K562 (cell line): ENCODE measurements around the gene CDK11A. TPM values are rescaled to one million over a fixed set of nuclear protein-coding genes. Genes with fewer than 3 reads are reported as not detected.
"Not testable (repeated sequence)": the region's sequence is repeated elsewhere in the genome, so short reads cannot be mapped to it uniquely, and the experiment has no call there.

Experiments used
- ATAC-seq: fragments of 200-7000 bp; cut with Tn5 transposase; 3 replicates; pipeline ENCODE4 v1.9.1; 2020; ENCODE audit warnings: moderate library complexity
- Bru-seq: library from RNA; stranded (reverse); fragments of 400-500 nt; gene quantifications from one replicate; lab custom pipeline; 2021; lab: Mats Ljungman, UMichigan
- BruChase-seq, 2 experiments: library from RNA; stranded (reverse); fragments of 400-500 nt; gene quantifications; one replicate each; lab custom pipeline; 2021; lab: Mats Ljungman, UMichigan
- BruUV-seq: library from RNA; stranded (reverse); fragments of 400-500 nt; replicated peaks from 2 replicates; lab custom pipeline; 2021; lab: Mats Ljungman, UMichigan
- CTCF ChIA-PET: fragments of 300-600 bp; formaldehyde crosslinking; extraction: SDS; loops from one replicate; lab custom pipeline; 2021; ENCODE audit warnings: low intra/inter-chr PET ratio; lab: Yijun Ruan, JAX
- POLR2A ChIA-PET: fragments of 300-600, 350-650 bp; sonication (Branson Sonifier 250); formaldehyde crosslinking; extraction: SDS; loops from one replicate; lab custom pipeline; 2021; ENCODE audit warnings: antibody characterized with exemption, inconsistent platforms; lab: Yijun Ruan, JAX
- DNase-seq, 4 experiments: peaks; one replicate each; pipeline versions ENCODE4 v3.0.0 to v3.0.0-alpha.2; 2011 to 2018; ENCODE audit warnings: low spot score in 3 of 4, mixed read lengths in 3 of 4; ENCODE audit errors: extremely low read depth in 1 of 4
- FAIRE-seq: peaks from 2 replicates; lab custom pipeline; 2011; peaks lifted over from hg19 to GRCh38; lab: Jason Lieb, UNC
- H2AFZ ChIP-seq: 2 replicates; pipeline ENCODE4 v1.6.0; 2011; ENCODE audit warnings: low read depth, low read length, control low read depth, inconsistent platforms
- H3K27ac ChIP-seq: fragments of 200-600 bp; 3 replicates; pipeline ENCODE4 v1.8.0; 2011; ENCODE audit warnings: low read depth, mild to moderate bottlenecking, control low read depth, inconsistent platforms, low read length, moderate library complexity, mixed read lengths; ENCODE audit errors: extremely low read depth
- H3K27me3 ChIP-seq, 2 experiments: fragments of 300-600 bp in 1 of 2; 2 replicates in 1 of 2; 3 replicates in 1 of 2; pipeline versions ENCODE4 v1.6.0 to v1.8.0; 2011; ENCODE audit warnings: inconsistent platforms in 2 of 2, low read length in 2 of 2, mild to moderate bottlenecking in 1 of 2, mixed read lengths in 1 of 2, moderate library complexity in 1 of 2; ENCODE audit not compliant: control insufficient read depth in 2 of 2, insufficient read depth in 2 of 2
- H3K36me3 ChIP-seq: fragments of 300-600 bp; 3 replicates; pipeline ENCODE4 v1.8.0; 2011; ENCODE audit warnings: mild to moderate bottlenecking, low read length, inconsistent platforms; ENCODE audit not compliant: control insufficient read depth, insufficient read depth
- H3K4me1 ChIP-seq, 2 experiments: fragments of 200-600 bp in 1 of 2; replicated peaks in 1 of 2; 2 replicates in 1 of 2; 3 replicates in 1 of 2; pipeline versions ENCODE4 v1.5.1 to v1.8.0; 2011; ENCODE audit warnings: inconsistent platforms in 2 of 2, low read length in 2 of 2, mild to moderate bottlenecking in 1 of 2, mixed read lengths in 1 of 2, moderate library complexity in 1 of 2; ENCODE audit not compliant: control insufficient read depth in 2 of 2, insufficient read depth in 2 of 2
- H3K4me2 ChIP-seq: 2 replicates; pipeline ENCODE4 v1.6.1; 2011; ENCODE audit warnings: low read length, control low read depth, inconsistent platforms, mixed read lengths; ENCODE audit not compliant: insufficient read depth
- H3K4me3 ChIP-seq: fragments of 200-600 bp; sonication (generic), shearing (Covaris generic); 2 replicates; pipeline ENCODE4 v1.5.1; 2016; ENCODE audit warnings: control low read depth, inconsistent platforms
- H3K79me2 ChIP-seq: fragments of 200-600 bp; 3 replicates; pipeline ENCODE4 v1.8.0; 2011; ENCODE audit warnings: low read length, inconsistent platforms; ENCODE audit not compliant: control insufficient read depth, insufficient read depth
- H3K9ac ChIP-seq, 2 experiments: 2 replicates each; pipeline versions ENCODE4 v1.6.0 to v1.6.1; 2011; ENCODE audit warnings: low read depth in 2 of 2, low read length in 2 of 2, control low read depth in 1 of 2, inconsistent platforms in 1 of 2, mild to moderate bottlenecking in 1 of 2, mixed read lengths in 1 of 2; ENCODE audit not compliant: insufficient read depth in 1 of 2
- H3K9me1 ChIP-seq: one replicate; pipeline ENCODE4 v1.6.0; 2011; ENCODE audit warnings: inconsistent platforms, mild to moderate bottlenecking, low read length, moderate library complexity; ENCODE audit not compliant: control insufficient read depth, insufficient read depth
- H3K9me3 ChIP-seq: replicated peaks from 2 replicates; pipeline ENCODE4 v1.5.1; 2011; ENCODE audit warnings: low read depth, low read length, inconsistent platforms; ENCODE audit not compliant: control insufficient read depth, insufficient read depth
- H4K20me1 ChIP-seq: replicated peaks from 2 replicates; pipeline ENCODE4 v1.6.1; 2011; ENCODE audit warnings: low read length, inconsistent platforms, mixed read lengths; ENCODE audit not compliant: control insufficient read depth, insufficient read depth
- DNMT1 ChIP-seq: fragments of 450-650 bp; IDR thresholded peaks from 2 replicates; pipeline ENCODE4 v1.6.1; 2016; ENCODE audit warnings: antibody characterized with exemption, mild to moderate bottlenecking
- FOXA3 ChIP-seq, 2 experiments: fragments of 450-650 bp in 1 of 2; sonication (generic) in 1 of 2; formaldehyde crosslinking; IDR thresholded peaks in 1 of 2; conservative IDR thresholded peaks in 1 of 2; 2 replicates each; pipeline versions ENCODE4 v1.4.0 to v1.8.0; 2020 to 2022; ENCODE audit warnings: mild to moderate bottlenecking in 2 of 2, missing genetic modification reagents in 1 of 2
- MTA2 ChIP-seq: fragments of 450-650 bp; IDR thresholded peaks from 2 replicates; pipeline ENCODE4 v1.6.1; 2016; ENCODE audit warnings: low read depth
- NBN ChIP-seq: fragments of 450-650 bp; IDR thresholded peaks from 2 replicates; pipeline ENCODE4 v1.6.1; 2016; ENCODE audit warnings: low read depth, mild to moderate bottlenecking
- NRF1 ChIP-seq, 2 experiments: fragments of 450-650 bp; IDR thresholded peaks in 1 of 2; conservative IDR thresholded peaks in 1 of 2; 2 replicates each; pipeline ENCODE4 v1.6.1; 2014; ENCODE audit warnings: mild to moderate bottlenecking in 2 of 2
- PHF20 ChIP-seq: fragments of 450-650 bp; IDR thresholded peaks from 2 replicates; pipeline ENCODE4 v1.6.1; 2018; ENCODE audit not compliant: partially characterized antibody
- TAF1 ChIP-seq: IDR thresholded peaks from 2 replicates; pipeline ENCODE4 v1.6.1; 2011; ENCODE audit warnings: mild to moderate bottlenecking, low read length, moderate library complexity; ENCODE audit not compliant: insufficient read depth, control insufficient read depth, severe bottlenecking; ENCODE audit errors: extremely low read depth
- TAF9B ChIP-seq: fragments of 450-650 bp; IDR thresholded peaks from 2 replicates; pipeline ENCODE4 v1.6.1; 2018; ENCODE audit warnings: mild to moderate bottlenecking; ENCODE audit not compliant: partially characterized antibody
- ZFX ChIP-seq: sonication (generic); formaldehyde crosslinking; IDR thresholded peaks from 2 replicates; pipeline ENCODE4 v1.8.0; 2022; ENCODE audit warnings: mild to moderate bottlenecking, missing genetic modification reagents, moderate library complexity
- WGBS: fragments of 100-300 bp; shearing (Covaris generic); methylation state at CpG from one replicate; pipeline ENCODE4 v1.1.6; 2016; ENCODE audit warnings: low coverage, mixed read lengths; ENCODE audit not compliant: insufficient coverage; ENCODE audit errors: missing lambda C conversion rate; 5-methylcytosine and 5-hydroxymethylcytosine counted together
- in situ Hi-C: fragments of 300-500 bp; cut with MboI; formaldehyde crosslinking; loops from 4 replicates; pipeline ENCODE4 v1.15.0; 2018; ENCODE audit warnings: inconsistent platforms, mixed read lengths
- intact Hi-C: fragments of 100-400 bp; cut with micrococcal nuclease; formaldehyde crosslinking; loops from 2 replicates; pipeline ENCODE4 v1.14.2; 2022
- long read RNA-seq, 3 experiments: library from polyadenylated mRNA in 2 of 3; library from RNA in 1 of 3; unstranded in 2 of 3; stranded (forward) in 1 of 3; transcript quantifications; one replicate each; pipeline ENCODE4 v2.0.0, GENCODE V29; 2019 to 2022
- polyA minus RNA-seq, 3 experiments: library from RNA; depleted of rRNA, polyadenylated mRNA; stranded (reverse); fragments of >200 nt; gene quantifications; 2 replicates each; pipeline ENCODE4 v1.2.3, GENCODE V29; 2011
- polyA plus RNA-seq, 8 experiments: library from polyadenylated mRNA; depleted of rRNA in 4 of 8; stranded (reverse) in 5 of 8; unstranded in 3 of 8; fragments of >200 nt; fragmentation: Nextera tagmentation in 2 of 8; fragmentation: Illumina TruSeq in 1 of 8; extraction: Ambion mirVana in 2 of 8; extraction: Trizol in 1 of 8; gene quantifications; 2 replicates each; pipeline versions ENCODE4 v1.2.1 to v1.2.3, GENCODE V29; 2011 to 2014; ENCODE audit warnings: inconsistent platforms in 1 of 8, missing spikeins in 1 of 8
- total RNA-seq, 7 experiments: library from RNA; depleted of rRNA in 6 of 7; stranded (reverse); fragments of >200 nt in 6 of 7; fragmentation: Illumina TruSeq in 2 of 7; extraction: Trizol in 2 of 7; gene quantifications; 2 replicates each; pipeline versions ENCODE4 v1.2.1 to v1.2.3, GENCODE V29; 2011 to 2021; ENCODE audit warnings: low replicate concordance in 1 of 7
- TF ChIP-seq, protein P1 (sequence below): sonication (generic); formaldehyde crosslinking; IDR thresholded peaks from 2 replicates; pipeline ENCODE4 v1.9.0; 2022; ENCODE audit warnings: mild to moderate bottlenecking, missing genetic modification reagents
- TF ChIP-seq, protein P2 (sequence below), 2 experiments: fragments of 450-650 bp; conservative IDR thresholded peaks; 2 replicates each; pipeline ENCODE4 v1.6.1; 2017; ENCODE audit warnings: mild to moderate bottlenecking in 2 of 2, moderate library complexity in 2 of 2
- TF ChIP-seq, protein P3 (sequence below): sonication (generic); formaldehyde crosslinking; IDR thresholded peaks from 2 replicates; pipeline ENCODE4 v1.8.1; 2023; ENCODE audit warnings: mild to moderate bottlenecking, missing genetic modification reagents, moderate library complexity

The CDK11A gene
- total RNA-seq (2011; cell fraction: chromatin; rRNA removed; ENCODE audit: low replicate concordance), result 123 and 215 TPM in 2 replicates
- 128 and 164 TPM in 2 replicates for total RNA-seq (2011; cell fraction: nucleolus; rRNA removed)
- total RNA-seq (2011; cell fraction: nucleoplasm; rRNA removed), result 71.6 and 88.8 TPM in 2 replicates
- 44.4 and 48.8 TPM in 2 replicates for total RNA-seq (2014; rRNA removed)
- total RNA-seq (2014; rRNA removed; fragmentation: Illumina TruSeq; extraction: Trizol), result 15.2 and 18.4 TPM in 2 replicates
- 33.6 and 43.9 TPM in 2 replicates for total RNA-seq (2015; rRNA removed; fragmentation: Illumina TruSeq; extraction: Trizol)
- total RNA-seq (2021), result 58.5 and 71.0 TPM in 2 replicates
- polyA plus RNA-seq (2011; rRNA removed), result 13.0 and 17.4 TPM in 2 replicates
- 10.4 and 24.1 TPM in 2 replicates for polyA plus RNA-seq (2011; cell fraction: cytosol; rRNA removed)
- 167 and 314 TPM in 2 replicates for polyA plus RNA-seq (2011; cell fraction: nucleus; rRNA removed)
- 54.0 and 63.7 TPM in 2 replicates for polyA plus RNA-seq (2012)
- polyA plus RNA-seq (2014; fragmentation: Illumina TruSeq; extraction: Trizol), result 49.8 and 53.1 TPM in 2 replicates
- 1 to 10 TPM; 4.5 to 8.4 TPM for polyA plus RNA-seq (2014; fragmentation: Nextera tagmentation; extraction: Ambion mirVana)
- 49.5 and 67.0 TPM in 2 replicates for polyA plus RNA-seq (2014; rRNA removed)
- polyA minus RNA-seq (2011; rRNA and poly(A)+ RNA removed), result 8.1 and 9.7 TPM in 2 replicates
- polyA minus RNA-seq (2011; cell fraction: cytosol; rRNA and poly(A)+ RNA removed), result 143 and 147 TPM in 2 replicates
- polyA minus RNA-seq (2011; cell fraction: nucleus; rRNA and poly(A)+ RNA removed), result 39.7 and 41.0 TPM in 2 replicates
- Bru-seq, nascent RNA, result percentile 87 among the genes with signal in this experiment
- percentile 88 among the genes with signal in this experiment for BruChase-seq, experiment 1, labeled RNA remaining after a 2-hour chase
- BruChase-seq, experiment 2, labeled RNA remaining after a 6-hour chase, result percentile 93 among the genes with signal in this experiment
- long read RNA-seq, experiment 1, partial matches to known transcripts, result 46 of 78 reads
- long read RNA-seq, experiment 1, other reads (novel, unspliced or antisense), result 27 of 78 reads
- long read RNA-seq, experiment 2, partial matches to known transcripts, result 11 of 16 reads
- long read RNA-seq, experiment 2, other reads (novel, unspliced or antisense), result 5 of 16 reads
- long read RNA-seq, experiment 3, partial matches to known transcripts, result 20 of 22 reads
- long read RNA-seq, experiment 3, other reads (novel, unspliced or antisense), result 2 of 22 reads

- peak within 1 kb of the TSS; percentile 78 for H3K4me2 ChIP-seq
- CTCF ChIA-PET, H3K9me3 ChIP-seq, H3K9me1 ChIP-seq, H3K4me1 ChIP-seq, H4K20me1 ChIP-seq, H3K27me3 ChIP-seq, BruUV-seq, intact Hi-C loops: not testable (repeated sequence)
- in situ Hi-C loops, result loop anchor here (5.0 kb wide), 1 partner anchor 67 kb away; the partner anchor contains the start of gene CDK11B
- peak within 1 kb of the TSS; percentile 79 for H3K27ac ChIP-seq
- ATAC-seq (peak; percentile 97), DNase-seq (peak; percentile 88 to 100 (median 92)), FAIRE-seq (peak; percentile 98)
- WGBS, result 3% methylated on average over 45 of the region's 78 CpGs
- H2AFZ ChIP-seq, result peak within 1 kb of the TSS; percentile 49
- peaks cover 23% of the 10 kb centered on the region for H3K36me3 ChIP-seq
- POLR2A ChIA-PET, result interaction anchor here (0.6 to 1.0 kb wide), 2 partner anchors 67 to 157 kb away, joined by 3 read pairs; no protein-coding TSS in a partner anchor
- peak within 1 kb of the TSS; percentile 77 to 95 for H3K9ac ChIP-seq
- peak within 1 kb of the TSS; percentile 61 for H3K4me3 ChIP-seq
- peaks cover 12% of the 10 kb centered on the region; the same call in 2 of the 3 replicates for H3K79me2 ChIP-seq
- TF ChIP-seq MTA2, result 0 out of 2 replicates have a peak, but pooled peaks have one; percentile 11
- TF ChIP-seq, protein P1, sequence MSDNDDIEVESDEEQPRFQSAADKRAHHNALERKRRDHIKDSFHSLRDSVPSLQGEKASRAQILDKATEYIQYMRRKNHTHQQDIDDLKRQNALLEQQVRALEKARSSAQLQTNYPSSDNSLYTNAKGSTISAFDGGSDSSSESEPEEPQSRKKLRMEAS (CRISPR knock-in tag), result peak; percentile 77
- TF ChIP-seq, protein P2, sequence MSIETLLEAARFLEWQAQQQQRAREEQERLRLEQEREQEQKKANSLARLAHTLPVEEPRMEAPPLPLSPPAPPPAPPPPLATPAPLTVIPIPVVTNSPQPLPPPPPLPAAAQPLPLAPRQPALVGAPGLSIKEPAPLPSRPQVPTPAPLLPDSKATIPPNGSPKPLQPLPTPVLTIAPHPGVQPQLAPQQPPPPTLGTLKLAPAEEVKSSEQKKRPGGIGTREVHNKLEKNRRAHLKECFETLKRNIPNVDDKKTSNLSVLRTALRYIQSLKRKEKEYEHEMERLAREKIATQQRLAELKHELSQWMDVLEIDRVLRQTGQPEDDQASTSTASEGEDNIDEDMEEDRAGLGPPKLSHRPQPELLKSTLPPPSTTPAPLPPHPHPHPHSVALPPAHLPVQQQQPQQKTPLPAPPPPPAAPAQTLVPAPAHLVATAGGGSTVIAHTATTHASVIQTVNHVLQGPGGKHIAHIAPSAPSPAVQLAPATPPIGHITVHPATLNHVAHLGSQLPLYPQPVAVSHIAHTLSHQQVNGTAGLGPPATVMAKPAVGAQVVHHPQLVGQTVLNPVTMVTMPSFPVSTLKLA (conservative IDR thresholded peaks at IDR 0.05), result peak; percentile 87 to 96
- TF ChIP-seq, protein P3, sequence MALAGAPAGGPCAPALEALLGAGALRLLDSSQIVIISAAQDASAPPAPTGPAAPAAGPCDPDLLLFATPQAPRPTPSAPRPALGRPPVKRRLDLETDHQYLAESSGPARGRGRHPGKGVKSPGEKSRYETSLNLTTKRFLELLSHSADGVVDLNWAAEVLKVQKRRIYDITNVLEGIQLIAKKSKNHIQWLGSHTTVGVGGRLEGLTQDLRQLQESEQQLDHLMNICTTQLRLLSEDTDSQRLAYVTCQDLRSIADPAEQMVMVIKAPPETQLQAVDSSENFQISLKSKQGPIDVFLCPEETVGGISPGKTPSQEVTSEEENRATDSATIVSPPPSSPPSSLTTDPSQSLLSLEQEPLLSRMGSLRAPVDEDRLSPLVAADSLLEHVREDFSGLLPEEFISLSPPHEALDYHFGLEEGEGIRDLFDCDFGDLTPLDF (CRISPR knock-in tag), result 0 out of 2 replicates have a peak, but pooled peaks have one; percentile 30
- TF ChIP-seq NRF1 (conservative IDR thresholded peaks at IDR 0.05 in 1 of 2, IDR thresholded peaks at IDR 0.05 in 1 of 2), result peak; percentile 94 to 95
- TF ChIP-seq TAF1, result peak; percentile 67
- peak; percentile 88; the same call in 1 of the 2 replicates for TF ChIP-seq DNMT1
- peak; percentile 98 for TF ChIP-seq PHF20
- peak; percentile 94; the same call in 1 of the 2 replicates for TF ChIP-seq NBN
- TF ChIP-seq FOXA3 (CRISPR knock-in tag; conservative IDR thresholded peaks at IDR 0.05 in 1 of 2, IDR thresholded peaks at IDR 0.05 in 1 of 2), result 0 out of 4 replicates have a peak, but pooled peaks of 1 of the 2 experiments have one; percentile 19
- peak; percentile 28 for TF ChIP-seq TAF9B
- peak; percentile 83 for TF ChIP-seq ZFX (CRISPR knock-in tag)
Observed at GRCh38 chr1:1724035-1724864, at the start of gene CDK11A. CDK11A (minus strand) TSS chr1:1724357; CDS start chr1:1722818, 1,539 bp downstream.
